Activated T-cell treated with anti-CD3 and anti-CD28 coated beads, Interleukin-2, amount 50 U/mL, for 72 hours (primary cell): Measurements from ENCODE around the gene PARD3B. TPM values are rescaled to one million over a fixed set of nuclear protein-coding genes. Genes with fewer than 3 reads are reported as not detected.

Experiments used
- ATAC-seq, 2 donors: fragments of 150-1000 bp; cut with Tn5 transposase; replicated peaks in 1 of 2; 2 replicates each; pipeline ENCODE4 v1.10.0; 2021; ENCODE audit warnings: moderate library complexity in 2 of 2, mild to moderate bottlenecking in 1 of 2
- DNase-seq, 2 donors: peaks; one replicate each; pipeline ENCODE4 v3.0.0; 2021 to 2022; ENCODE audit warnings: mixed read lengths in 1 of 2
- H3K27ac Mint-ChIP-seq: one replicate; pipeline ENCODE4 v1.8.0; 2022; ENCODE audit warnings: mild to moderate bottlenecking, moderate library complexity, mixed read lengths
- H3K27me3 Mint-ChIP-seq: one replicate; pipeline ENCODE4 v1.8.0; 2022; ENCODE audit warnings: low read depth, mixed read lengths
- H3K36me3 Mint-ChIP-seq, 2 donors: one replicate each; pipeline ENCODE4 v1.8.0; 2022; ENCODE audit warnings: mixed read lengths in 2 of 2, mild to moderate bottlenecking in 1 of 2; ENCODE audit not compliant: insufficient read depth in 2 of 2
- H3K4me1 Mint-ChIP-seq: one replicate; pipeline ENCODE4 v1.8.0; 2022; ENCODE audit warnings: low read depth, mixed read lengths
- H3K4me3 Mint-ChIP-seq, 2 donors: one replicate each; pipeline ENCODE4 v1.8.0; 2022; ENCODE audit warnings: mild to moderate bottlenecking in 2 of 2, mixed read lengths in 2 of 2, moderate library complexity in 2 of 2
- H3K9me3 Mint-ChIP-seq, 2 donors: one replicate each; pipeline ENCODE4 v1.8.0; 2022; ENCODE audit warnings: mixed read lengths in 2 of 2
- total RNA-seq, 2 donors: library from RNA; stranded (reverse); gene quantifications; one replicate each; pipeline ENCODE4 v1.2.3, GENCODE V29; 2022

PARD3B gene
- total RNA-seq, 2 donors from 2014 or later, result 0.74 to 0.96 TPM

DNA sequence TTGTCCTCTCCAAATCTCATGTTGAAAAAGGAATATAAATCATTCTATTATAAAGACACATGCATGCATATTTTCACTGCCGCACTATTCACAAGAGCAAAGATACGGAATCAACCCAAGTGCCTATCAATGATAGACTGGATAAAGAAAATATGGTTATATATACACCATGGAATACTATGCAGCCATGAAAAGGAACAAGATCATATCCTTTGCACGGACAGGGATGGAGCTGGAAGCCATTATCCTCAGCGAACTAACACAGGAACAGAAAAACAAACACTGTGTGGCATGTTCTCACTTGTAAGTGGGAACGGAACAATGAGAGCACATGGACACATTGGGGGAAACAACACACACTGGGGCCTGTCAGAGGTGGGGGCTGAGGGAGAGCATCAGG is 28.1 kb upstream of the PARD3B start:
- ATAC-seq (no peak), DNase-seq (no peak)
- no peaks in the 10 kb centered on the region for H3K9me3 Mint-ChIP-seq
- no peaks in the 10 kb centered on the region for H3K4me1 Mint-ChIP-seq
- H3K27me3 Mint-ChIP-seq, result no peaks in the 10 kb centered on the region
- H3K36me3 Mint-ChIP-seq, result no peaks in the 10 kb centered on the region
- H3K4me3 Mint-ChIP-seq, result no peak overlapping the region
- no peak overlapping the region for H3K27ac Mint-ChIP-seq

DNA sequence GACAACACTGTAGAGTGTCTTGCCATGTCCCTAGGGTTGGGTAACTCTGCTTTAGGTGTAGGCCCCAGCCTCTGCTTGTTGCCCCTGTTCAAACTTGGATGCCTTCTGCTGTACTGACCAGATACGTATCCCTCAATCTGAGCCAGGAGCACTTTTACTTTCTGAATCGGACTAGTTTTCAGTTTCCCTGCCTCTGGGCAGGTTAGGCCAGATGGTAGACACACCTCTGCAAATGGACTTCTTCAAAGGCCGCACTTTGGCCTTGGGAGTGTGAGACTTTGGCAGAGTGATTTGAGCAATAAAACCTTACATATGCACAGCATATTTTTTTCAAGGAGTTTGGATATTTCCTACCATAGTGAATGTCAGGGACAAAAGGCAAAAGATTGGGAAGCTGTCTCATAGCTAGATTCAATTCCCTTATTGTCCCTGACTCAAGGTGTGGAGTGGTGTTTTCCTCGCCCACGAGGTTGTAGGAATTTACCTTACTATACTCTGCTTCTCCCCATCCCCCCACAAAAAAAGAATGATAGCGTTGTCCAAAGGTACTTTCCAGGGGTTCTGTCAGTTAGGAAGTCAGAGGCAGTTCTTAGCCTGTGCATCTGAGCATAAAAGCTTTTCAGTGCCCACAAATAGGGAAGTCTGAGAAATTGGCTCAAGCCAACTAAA is 15.3 kb upstream of the PARD3B start:
- Mint-ChIP-seq H3K4me3 (no peak overlapping the region), H3K27me3 (no peaks in the 10 kb centered on the region), H3K4me1 (no peaks in the 10 kb centered on the region), H3K27ac (no peak overlapping the region), H3K9me3 (no peaks in the 10 kb centered on the region), H3K36me3 (no peaks in the 10 kb centered on the region)
- ATAC-seq, result no peak
- DNase-seq, result no peak

DNA sequence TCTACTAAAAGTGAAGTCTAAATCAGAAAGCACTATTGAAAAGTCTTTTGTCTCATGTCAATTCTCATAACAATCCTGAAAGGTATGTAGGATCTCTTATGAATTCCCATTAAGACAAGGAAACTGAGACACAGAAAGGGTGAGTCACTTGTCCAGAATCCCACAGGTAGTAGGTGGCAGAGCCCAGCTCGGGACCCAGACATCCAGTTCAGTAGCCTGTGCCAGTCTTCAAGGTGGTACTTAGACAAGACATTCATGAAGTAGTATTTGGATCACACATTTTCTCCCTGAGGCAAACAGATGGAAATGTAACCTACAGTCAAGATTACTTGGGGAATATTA is 14.8 kb upstream of the PARD3B start:
- H3K27me3 Mint-ChIP-seq, result no peaks in the 10 kb centered on the region
- no peaks in the 10 kb centered on the region for H3K36me3 Mint-ChIP-seq
- no peak overlapping the region for H3K4me3 Mint-ChIP-seq
- ATAC-seq (no peak), DNase-seq (no peak)
- H3K27ac Mint-ChIP-seq, result no peak overlapping the region
- H3K9me3 Mint-ChIP-seq, result no peaks in the 10 kb centered on the region
- H3K4me1 Mint-ChIP-seq, result no peaks in the 10 kb centered on the region

DNA sequence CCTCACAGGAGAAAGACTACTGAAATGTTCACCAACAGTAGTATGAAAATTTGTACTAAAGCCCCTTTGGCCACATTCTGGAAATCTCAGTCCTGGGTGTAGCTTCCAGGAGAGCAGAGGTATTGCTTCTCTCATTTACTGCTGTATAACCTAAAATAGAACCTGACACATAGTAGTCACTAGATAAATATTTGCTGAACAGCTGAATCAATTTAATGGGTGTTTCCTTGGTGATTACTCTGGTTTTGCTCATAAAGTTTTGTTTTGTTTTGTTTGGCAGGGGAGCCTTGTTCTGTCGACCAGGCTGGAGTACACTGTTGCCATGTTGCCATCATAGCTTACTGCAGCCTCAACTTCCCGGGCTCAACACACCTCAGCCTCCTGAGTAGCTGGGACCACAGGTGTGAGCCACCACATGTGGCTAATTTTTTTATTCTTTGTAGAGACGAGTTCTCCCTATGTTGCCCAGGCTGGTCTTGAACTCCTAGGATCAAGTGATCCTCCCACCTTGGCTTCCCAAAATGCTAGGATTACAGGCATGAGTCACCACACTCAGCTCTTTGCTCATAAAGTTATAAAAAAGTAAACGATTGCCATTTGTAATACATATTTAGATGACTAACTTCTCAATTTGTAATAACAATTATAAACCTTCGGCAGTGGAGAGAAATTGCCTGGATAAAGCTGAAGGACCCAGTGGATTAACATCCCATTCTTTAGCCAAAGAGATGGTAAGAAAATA is 11.5 kb upstream of the PARD3B start:
- no peak overlapping the region for H3K27ac Mint-ChIP-seq
- H3K27me3 Mint-ChIP-seq, result no peaks in the 10 kb centered on the region
- no peak for ATAC-seq
- H3K36me3 Mint-ChIP-seq, result no peaks in the 10 kb centered on the region
- H3K9me3 Mint-ChIP-seq, result no peaks in the 10 kb centered on the region
- H3K4me3 Mint-ChIP-seq, result no peak overlapping the region
- no peak for DNase-seq
- H3K4me1 Mint-ChIP-seq, result no peaks in the 10 kb centered on the region

DNA sequence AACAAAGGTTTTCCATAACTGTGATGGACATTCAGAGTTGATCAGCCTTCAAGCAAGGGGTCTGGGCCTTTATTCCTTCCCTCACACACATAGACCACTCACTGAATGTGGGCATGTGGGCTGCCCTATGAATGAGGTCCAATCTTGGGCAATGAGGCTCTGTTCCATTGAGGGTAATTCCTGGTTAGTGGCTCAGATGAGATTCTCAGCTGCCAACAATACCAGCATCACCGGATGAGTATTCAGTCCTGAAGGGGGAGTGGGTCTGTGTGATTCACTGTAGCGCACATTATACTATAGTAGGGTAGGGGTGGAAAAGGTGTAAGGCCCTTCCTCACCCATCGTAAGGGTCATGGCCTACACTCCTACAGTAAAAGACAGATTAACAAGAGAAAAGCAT is 9.9 kb upstream of the PARD3B start:
- Mint-ChIP-seq H3K27me3 (no peaks in the 10 kb centered on the region), H3K9me3 (no peaks in the 10 kb centered on the region), H3K4me3 (no peak overlapping the region), H3K27ac (no peak overlapping the region), H3K4me1 (no peaks in the 10 kb centered on the region), H3K36me3 (no peaks in the 10 kb centered on the region)
- ATAC-seq (no peak), DNase-seq (no peak)

DNA sequence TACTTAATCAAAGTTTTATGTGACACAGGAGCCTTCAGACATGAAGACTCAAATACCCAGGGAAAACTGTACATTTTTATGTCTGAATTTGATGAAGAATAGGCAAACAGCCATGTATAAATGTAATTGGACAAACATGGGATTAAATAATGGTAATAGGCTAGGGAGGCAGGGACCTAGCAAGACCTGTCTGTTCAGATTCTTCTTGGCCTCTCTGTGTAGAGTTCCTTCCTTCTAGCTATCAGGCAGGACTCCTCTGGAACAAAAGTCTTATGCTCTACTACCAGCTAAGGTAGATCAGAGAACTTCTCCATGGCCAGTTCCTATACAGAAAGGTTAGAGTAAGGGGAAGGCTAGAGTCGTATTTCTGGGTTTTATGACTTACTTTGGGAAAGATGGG is 9.5 kb upstream of the PARD3B start:
- Mint-ChIP-seq H3K27ac (no peak overlapping the region), H3K9me3 (no peaks in the 10 kb centered on the region), H3K4me1 (no peaks in the 10 kb centered on the region), H3K27me3 (no peaks in the 10 kb centered on the region), H3K36me3 (no peaks in the 10 kb centered on the region), H3K4me3 (no peak overlapping the region)
- no peak for ATAC-seq
- DNase-seq, result no peak

DNA sequence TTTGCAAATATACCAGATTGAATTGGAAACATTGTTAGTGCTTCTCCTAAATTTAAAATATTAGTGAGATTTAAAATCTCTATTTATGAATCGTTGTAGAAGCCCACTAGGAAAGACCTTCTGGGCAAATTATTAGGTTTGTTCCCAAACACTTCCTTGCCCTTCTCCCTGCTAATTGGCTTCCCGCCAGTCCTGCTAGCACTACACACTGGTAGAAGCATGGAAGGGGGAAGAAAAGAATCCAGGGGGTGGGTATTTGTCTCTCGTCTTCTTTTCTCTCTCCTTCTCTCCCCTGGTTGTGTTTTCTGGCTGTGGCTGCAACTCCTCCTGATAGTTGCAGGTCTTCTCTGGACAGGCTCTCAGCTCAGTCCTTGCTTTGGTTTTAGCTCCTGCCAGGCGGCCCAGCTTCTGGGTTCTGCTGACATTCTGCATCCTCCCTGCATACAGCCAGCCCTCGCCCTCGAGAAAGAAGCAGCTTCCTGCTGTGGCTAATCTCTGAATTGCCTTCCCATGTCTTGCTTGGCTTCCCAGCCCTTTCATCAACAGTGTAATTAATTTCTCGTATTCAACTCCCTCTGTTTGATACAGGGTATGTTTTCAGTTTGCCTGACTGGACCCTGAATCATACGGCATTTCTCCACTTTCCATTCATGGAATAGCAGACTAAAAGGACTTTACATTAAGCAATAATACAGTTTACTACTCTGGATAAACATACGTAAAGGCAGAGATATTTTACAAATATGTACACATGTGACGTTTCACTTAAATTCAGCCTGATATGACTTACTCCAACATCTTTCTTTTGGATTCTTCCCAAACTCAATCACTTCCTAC is 6.9 kb upstream of the PARD3B start:
- H3K27me3 Mint-ChIP-seq, result peaks cover 4% of the 10 kb centered on the region
- H3K4me1 Mint-ChIP-seq, result no peaks in the 10 kb centered on the region
- no peak overlapping the region for H3K27ac Mint-ChIP-seq
- ATAC-seq (no peak), DNase-seq (no peak)
- H3K4me3 Mint-ChIP-seq, result no peak overlapping the region
- no peaks in the 10 kb centered on the region for H3K9me3 Mint-ChIP-seq
- no peaks in the 10 kb centered on the region for H3K36me3 Mint-ChIP-seq

DNA sequence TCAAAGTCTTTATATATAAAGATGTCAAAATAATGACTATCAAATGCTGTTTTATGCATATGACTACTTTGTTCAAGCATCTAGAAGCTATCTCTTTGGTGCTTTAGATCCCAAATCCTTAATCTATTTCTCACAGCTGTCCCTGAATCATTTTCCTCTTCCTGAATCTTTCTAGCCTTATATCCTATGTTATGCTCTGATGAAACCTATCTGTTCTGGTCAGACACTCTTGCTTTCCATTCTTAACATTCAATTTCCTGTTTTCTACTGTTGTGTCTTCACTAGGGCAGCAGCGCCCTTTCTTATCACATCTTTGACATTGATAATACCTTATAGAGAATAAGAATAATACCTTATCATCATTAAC is 6.3 kb upstream of the PARD3B start:
- peaks cover 8% of the 10 kb centered on the region for H3K27me3 Mint-ChIP-seq
- DNase-seq (no peak), ATAC-seq (no peak)
- H3K9me3 Mint-ChIP-seq, result no peaks in the 10 kb centered on the region
- no peak overlapping the region for H3K4me3 Mint-ChIP-seq
- H3K4me1 Mint-ChIP-seq, result no peaks in the 10 kb centered on the region
- no peak overlapping the region for H3K27ac Mint-ChIP-seq
- H3K36me3 Mint-ChIP-seq, result no peaks in the 10 kb centered on the region

DNA sequence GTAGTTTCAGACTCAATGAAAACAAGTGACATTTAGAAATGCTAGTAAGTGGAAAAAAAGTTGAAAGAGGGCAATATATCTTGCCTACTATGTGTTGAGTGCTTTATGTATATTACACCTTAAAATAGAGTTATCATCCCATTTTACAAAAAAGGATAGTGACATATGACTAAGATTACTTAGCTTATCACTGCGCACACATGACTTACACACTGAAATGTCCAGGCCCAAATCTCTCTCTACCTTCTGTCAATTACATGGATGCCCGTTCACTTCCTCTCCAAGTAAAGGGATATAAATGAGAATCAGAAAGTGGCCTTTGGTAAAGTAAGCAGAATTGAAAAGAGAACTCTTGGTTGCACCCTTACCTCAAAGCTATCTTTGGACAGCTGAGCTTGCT is 3.6 kb upstream of the PARD3B start:
- no peak overlapping the region for H3K27ac Mint-ChIP-seq
- ATAC-seq, result no peak
- H3K27me3 Mint-ChIP-seq, result peaks cover 27% of the 10 kb centered on the region
- H3K4me3 Mint-ChIP-seq, result no peak overlapping the region
- peaks cover 14% of the 10 kb centered on the region for H3K4me1 Mint-ChIP-seq
- H3K9me3 Mint-ChIP-seq, result no peaks in the 10 kb centered on the region
- DNase-seq, result no peak
- H3K36me3 Mint-ChIP-seq, result no peaks in the 10 kb centered on the region

DNA sequence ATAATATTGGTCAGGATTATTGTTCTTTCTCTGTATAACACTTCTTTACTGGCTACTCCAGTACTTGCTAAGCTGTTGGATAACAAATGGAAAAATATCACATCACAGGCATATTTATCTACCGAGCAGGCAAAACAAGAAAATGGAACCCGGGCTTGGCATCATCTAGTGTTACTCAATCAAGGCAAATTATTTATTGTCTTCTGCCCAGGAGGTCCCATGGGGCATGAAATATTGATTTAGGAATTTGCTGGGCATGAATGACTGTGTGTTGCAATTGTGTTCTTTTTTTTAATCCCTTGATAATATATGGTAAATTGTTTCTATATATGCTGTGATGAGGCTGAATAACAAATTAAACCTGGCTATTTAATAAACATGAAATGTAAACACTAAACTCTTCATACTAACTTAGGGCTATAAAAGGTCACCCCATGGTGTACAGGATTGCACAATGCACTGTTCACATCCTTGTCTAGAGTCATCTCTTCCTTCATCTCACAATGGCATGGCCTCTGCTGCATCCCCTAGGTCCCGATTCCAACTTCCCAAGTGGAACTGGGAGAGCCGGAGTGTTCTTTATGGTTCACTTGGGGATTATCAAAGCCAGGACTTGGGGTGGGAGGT is 2.2 kb upstream of the PARD3B start:
- H3K27me3 Mint-ChIP-seq, result peaks cover 32% of the 10 kb centered on the region
- ATAC-seq, result no peak

DNA sequence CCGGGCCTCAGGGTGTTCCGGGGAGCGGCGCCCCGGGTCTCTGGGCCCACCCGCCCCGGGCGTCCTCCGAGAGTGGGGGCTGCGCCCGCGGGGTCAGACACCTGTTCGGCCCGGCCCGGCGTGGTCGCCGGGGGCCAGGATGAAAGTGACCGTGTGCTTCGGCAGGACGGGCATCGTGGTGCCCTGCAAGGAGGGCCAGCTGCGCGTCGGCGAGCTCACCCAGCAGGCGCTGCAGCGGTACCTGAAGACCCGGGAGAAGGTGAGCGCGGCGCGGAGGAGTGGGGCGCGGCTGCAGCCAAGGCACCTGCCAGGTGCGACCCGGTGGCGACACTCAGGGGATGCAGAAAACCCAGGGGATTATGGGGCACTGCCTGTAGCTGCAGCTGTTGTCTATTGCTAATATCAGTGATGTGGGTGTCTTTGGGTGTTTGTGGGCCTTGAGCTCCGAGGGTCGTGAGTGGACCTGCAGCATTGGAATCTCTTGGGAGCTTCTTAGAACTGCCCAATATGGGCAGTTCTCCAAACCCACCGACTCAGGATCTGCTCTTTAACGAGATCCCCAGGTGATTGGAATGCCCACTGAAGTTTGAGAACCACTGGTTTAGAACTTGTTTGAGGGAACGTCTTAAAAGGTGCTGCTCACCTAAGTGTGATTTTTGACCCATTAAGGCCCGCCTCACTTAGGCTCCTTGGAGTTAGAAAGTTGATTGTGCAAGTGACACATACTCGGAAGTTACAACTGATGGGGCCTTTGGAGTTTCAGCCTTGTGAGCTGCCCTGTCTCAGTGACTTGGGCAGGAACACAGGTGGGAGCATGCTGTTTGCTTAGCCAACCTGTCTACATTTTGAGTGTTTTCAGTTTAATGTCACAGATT is 823 bp downstream of the PARD3B start:
- H3K4me3 Mint-ChIP-seq, result peak overlapping the region; percentile 69 to 80
- ATAC-seq (no peak), DNase-seq (peak in 1 of 2 donors; percentile 5)
- no peaks in the 10 kb centered on the region for H3K9me3 Mint-ChIP-seq
- peaks cover 14% of the 10 kb centered on the region for H3K4me1 Mint-ChIP-seq
- no peak overlapping the region for H3K27ac Mint-ChIP-seq
- peaks cover 43% of the 10 kb centered on the region for H3K27me3 Mint-ChIP-seq
- no peaks in the 10 kb centered on the region for H3K36me3 Mint-ChIP-seq

More for the DNA sequence above, 2.2 kb upstream of the PARD3B start:
- no peak overlapping the region for H3K27ac Mint-ChIP-seq
- no peak overlapping the region for H3K4me3 Mint-ChIP-seq
- H3K4me1 Mint-ChIP-seq, result peaks cover 14% of the 10 kb centered on the region
- no peaks in the 10 kb centered on the region for H3K36me3 Mint-ChIP-seq
- no peaks in the 10 kb centered on the region for H3K9me3 Mint-ChIP-seq
- DNase-seq, result no peak

DNA sequence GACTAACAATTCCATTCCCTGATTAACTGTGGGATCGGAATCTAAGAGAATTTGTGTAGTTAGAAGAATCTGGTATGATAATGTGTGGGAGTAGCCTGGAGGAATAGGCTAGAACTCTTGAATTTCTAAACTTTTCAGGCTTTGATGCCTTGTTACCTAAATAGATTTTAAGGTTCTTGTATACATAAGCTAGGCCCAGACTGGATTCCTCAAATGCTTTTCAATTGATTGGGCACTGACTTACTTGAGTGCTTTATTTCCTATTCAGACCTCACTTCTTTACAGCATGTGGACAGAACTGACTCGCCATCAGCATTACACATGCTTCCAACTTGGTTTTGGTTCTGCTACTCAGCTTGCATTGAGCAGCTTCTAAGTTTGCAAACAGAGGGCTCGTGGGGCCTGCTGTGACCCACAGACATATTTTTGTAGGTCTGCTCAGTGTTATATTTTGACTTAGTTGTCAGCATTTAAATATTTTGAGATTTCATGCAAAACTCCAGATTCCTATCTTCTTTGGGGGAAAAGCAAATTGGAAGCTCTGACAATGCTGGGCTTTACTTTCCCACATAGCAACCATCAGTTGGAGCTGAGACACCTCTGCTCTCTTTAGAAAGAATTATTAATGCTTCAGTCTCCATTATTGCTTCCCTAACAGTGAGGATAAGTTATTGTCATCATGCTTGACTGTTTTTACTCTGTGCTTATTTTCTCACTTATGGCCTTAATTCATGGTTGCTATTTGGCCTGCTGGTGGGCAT is 5.7 kb downstream of the PARD3B start:
- Mint-ChIP-seq H3K27ac (no peak overlapping the region), H3K36me3 (no peaks in the 10 kb centered on the region), H3K4me3 (no peak overlapping the region), H3K27me3 (peaks cover 28% of the 10 kb centered on the region), H3K9me3 (peaks cover 0 to 1% of the 10 kb centered on the region in 2 donors), H3K4me1 (peaks cover 5% of the 10 kb centered on the region)
- DNase-seq (no peak), ATAC-seq (no peak)
